HG03108 (cell line): ENCODE results near the gene ATL2.
"Not testable (repeated sequence)": the region's sequence is repeated elsewhere in the genome, so short reads cannot be mapped to it uniquely, and the experiment has no call there.

Experiments
- ATAC-seq: cut with Tn5 transposase; IDR thresholded peaks from one replicate; pipeline ENCODE4 v1.9.1; 2021; ENCODE audit warnings: moderate library complexity; ENCODE audit not compliant: unreplicated experiment

ATL2 gene

DNA sequence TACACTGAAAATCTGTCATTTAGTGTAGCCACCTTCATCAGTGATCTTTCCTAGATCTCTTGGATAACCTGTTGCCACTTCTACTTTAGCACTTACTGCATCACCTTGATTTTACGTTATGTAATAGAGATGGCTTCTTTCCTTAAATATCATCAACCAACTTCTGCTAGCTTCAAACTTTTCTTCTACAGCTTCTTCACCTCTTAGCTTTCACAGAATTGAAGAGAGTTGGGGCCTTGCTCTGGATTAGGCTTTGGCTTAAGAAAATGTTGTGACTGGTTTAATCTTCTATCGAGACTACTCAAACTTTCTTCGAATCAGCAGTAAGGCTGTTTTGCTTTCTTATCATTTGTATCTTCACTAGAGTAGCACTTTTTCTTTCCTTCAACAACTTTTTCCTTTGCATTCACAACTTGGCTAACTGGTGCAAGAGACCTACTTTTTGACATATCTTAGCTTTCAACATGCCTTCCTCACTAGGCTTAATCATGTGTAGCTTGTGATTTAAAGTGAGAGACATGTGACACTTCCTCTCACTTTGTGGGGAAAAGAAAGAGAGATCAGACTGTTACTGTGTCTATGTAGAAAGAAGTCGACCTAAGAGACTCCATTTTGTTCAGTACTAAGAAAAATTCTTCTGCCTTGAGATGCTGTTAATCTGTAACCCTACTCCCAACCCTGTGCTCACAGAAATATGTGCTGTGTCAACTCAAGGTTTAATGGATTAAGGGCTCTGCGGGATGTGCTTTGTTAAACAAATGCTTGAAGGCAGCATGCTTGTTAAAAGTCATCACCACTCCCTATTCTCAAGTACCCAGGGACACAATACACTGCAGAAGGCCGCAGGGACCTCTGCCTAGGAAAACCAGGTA lies 99.6 kb downstream of the ATL2 start:
- ATAC-seq = no peak

DNA sequence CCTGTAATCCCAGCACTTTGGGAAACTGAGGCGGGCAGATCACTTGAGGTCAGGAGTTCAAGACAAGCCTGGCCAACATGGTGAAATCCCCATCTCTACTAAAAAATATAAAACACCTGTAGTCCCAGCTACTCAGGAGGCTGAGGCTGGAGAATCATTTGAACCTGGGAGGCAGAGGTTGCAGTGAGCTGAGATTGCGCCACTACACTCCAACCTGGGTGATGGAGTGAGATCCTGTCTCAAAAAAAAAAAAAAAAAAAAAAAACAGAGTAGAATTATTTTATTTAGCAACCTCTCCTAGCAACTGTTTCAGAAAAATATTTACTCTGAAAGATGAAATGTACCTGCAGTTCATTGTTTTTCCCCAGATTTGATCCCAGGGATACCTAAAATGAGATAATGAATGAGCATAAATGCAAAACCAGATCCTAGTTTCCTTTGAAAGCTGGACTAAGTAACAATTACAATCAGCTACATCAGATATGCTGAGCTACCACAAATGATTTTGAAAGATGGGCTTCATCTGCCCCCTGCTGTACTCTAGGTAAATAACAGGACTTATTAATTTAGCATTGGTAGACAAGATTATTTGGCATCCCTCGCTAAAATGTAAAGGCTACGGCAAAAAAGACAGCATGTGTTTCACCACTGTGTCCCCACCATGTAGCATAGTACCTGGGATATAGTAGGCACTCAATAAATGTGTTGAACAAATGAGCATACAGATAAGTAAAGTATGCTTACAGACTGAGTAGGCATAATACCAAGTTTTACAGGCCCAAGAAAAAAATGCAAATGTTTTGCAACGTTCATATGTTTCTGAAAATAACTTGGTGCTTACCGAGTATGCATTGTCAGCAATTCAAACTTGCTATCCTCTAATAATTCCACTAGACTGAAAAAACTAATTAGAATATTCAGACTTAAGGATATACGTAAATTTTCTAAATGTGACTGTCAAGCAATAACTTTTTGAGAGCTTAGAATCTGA lies 102.5 kb downstream of the ATL2 start:
- no peak for ATAC-seq

DNA sequence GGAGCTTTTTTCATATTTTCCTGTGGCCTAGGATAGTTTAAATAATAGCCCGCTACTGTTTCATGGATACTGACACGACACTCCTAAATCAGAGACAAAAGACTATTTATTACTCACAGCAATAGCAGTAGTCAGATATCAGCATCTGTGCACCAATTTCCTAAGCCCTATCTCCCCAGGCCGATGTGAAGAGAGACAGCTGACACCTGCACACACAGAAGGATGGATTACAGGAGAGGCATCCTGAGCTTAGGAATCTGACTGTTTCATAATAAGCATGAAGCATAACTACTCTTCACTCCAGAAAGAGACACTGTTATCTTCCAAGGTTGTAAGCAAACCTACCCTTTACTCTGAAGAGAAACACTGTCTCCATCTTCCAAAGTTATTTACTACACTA lies 105.4 kb downstream of the ATL2 start:
- no peak for ATAC-seq

DNA sequence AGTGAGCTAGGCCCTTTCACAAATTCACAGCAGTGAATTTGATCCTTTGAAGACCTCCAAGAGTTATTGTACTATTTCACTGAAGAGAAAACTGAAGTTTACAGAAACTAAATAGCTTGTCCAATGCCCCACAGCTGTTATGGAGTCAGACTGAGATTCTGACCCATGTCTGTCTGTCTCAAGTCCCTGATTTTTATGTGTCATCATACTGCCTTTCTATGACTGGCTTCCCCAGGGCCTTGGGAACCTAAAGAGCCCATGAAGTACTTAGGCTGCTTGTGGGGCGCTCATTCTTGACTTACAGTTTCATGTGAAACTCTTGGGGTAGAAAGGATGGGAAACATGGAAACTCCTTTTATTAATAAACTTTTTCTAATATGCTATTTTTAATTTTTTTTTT lies 107.7 kb downstream of the ATL2 start:
- ATAC-seq = no peak

DNA sequence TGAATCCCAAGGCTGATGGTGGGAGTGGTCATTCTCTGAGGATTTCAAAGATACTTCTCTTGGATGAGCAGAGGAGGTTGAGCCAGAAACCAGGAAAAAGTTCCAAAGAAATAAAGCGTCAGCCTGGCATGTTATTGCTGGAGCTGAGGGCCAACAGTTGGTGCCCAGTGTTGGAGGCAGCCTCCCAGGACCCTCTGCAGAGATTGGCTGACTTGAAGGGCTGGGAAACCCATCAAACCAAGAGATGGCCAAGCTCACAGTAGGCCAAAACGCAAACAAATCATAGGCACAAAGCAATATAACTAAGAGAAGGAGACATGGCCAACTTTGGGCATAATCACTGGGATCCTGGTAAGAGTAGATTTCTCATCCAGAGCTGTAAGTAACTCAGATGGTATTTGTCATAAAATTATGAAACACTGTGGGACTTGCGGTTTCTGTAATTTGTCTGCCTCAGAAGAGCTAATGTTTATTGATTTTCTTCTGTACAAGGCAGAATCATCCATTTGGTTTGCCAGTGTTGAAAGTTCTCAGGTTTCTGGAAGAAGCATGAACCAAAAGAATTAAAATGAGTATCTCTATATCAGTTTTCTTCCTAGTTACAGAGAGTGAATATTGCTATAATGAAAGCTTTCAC lies 108.3 kb downstream of the ATL2 start:
- no peak for ATAC-seq

DNA sequence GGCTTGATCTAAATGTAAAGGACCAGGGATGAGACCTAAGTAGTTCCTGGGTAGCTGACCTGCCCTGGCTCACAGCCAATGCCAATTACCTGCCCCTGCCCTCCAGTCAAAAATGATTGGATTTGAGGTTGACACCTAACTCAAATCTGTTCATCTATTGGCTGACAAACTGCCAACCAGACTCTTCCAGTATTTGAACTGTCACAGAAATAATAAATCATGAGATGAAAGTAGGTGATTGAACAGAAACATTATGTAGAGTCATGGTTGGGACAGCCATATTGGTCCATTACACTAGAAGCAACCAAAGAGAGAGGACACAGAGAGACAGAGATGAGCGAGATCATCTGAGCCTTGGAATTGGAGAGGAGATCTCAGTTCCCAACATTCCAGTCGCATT lies 109.1 kb downstream of the ATL2 start:
- no peak for ATAC-seq

DNA sequence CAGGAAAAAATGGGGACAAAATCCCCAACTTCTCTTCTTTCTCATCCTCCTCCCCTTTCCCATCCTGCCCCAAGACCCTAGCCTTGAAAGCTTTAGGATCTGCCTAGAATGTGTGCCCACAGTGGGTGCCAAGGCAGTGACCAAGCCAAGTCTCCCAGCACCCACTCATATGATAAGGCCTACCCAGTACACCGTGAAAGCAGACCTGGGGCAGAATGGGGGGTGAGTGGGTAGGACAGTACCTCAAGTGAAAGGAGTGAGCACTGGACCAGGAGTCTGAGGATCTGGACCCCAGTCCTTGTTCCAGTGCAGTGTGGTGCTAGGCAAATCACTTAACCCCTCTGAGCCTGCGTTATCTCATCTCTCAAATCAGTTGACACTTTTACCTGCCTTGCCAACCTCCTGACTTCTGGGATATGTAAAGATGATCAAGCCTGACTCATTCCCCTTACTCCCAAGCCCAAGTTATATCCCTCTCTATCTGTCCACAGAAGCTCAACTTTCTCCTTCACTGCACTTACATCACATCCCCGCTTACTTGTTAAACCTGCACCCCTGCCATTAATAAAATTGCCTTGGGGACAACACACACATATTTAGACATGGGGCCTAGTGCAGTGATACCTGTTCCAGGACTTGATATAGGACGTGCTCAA lies 109.7 kb downstream of the ATL2 start:
- no peak for ATAC-seq

DNA sequence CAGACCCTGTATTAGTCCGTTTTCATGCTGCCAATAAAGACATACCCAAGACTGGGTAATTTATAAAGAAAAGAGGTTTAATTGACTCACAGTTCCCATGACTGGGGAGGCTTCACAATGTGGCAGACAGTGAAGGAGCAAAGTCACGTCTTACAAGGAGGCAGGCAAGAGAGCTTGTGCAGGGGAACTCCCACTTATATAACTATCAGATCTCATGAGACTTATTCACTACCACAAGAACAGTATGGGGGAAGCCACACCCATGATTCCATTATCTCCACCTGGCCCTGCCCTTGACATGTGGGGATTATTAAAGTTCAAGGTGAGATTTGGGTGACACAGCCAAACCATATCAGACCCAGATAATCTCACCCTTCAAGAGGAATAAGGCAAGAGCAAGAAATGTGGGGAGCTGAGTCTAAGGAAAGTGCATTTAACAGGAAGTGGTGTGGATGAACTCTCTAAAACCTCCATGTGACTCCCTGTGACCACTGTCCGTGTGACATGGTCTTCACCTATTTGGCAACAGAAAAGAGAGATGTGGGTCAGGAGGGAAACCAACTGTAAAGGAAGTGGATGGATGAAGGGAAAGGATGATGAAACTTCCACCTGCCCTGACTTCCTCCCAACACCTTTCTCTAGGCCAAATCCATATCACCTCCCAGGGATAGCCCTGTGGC lies 110.6 kb downstream of the ATL2 start:
- no peak for ATAC-seq

DNA sequence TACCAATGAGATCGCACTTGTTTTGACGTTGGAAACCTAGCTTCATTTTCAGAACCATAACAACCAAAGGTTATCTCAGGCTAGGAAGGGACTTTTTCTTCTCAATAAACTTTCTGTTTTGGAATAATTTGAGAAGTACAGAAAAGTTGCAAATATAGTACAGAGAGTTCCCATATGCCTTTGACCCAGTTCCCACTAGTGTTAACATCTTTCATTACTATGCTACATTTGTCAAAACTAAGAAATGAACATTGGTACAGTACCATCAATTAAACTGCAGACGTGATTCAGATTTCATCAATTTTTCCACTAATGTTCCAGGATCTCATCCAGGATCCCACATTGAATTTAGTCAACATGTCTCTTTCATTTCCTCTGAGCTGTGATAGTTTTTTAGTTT lies 111.6 kb downstream of the ATL2 start:
- ATAC-seq = no peak

DNA sequence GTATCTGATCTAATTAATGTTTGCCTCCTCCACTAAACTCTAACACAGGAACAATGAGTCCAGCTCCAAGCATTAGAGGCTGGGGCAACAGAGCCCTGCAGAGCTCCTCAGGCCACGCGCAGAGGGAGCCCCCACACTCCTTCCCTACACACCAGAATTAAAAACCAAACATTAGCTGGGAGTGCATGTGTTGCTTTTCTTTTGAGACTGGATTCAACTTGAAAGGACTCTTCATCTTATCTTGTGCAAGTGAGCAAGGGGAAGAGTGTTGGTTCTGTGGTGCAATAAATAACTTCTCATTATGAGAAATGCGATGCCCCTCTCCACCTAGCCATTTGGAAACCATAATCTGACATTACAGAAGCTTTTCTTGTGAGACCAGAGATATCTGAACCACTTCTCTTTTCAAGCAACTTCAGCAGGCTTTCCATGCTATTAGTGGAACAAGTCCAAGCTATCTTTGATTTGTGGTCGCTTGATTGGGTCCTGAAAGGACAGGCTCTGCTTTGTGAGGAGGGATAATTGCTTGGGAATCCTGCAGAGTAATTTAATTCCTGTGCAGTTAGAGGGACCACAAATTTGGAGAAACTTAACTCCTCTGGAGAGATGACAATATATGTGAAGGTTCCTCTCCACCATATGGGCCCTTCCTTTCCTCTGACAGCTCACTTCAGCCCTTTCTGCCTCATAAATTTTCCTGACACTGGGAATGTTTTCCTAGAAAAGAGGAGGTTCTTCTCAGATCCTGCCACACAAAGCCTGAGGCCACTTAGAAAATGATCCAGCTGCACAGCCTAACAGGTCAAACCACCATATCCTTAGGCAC lies 112.5 kb downstream of the ATL2 start:
- ATAC-seq = no peak

DNA sequence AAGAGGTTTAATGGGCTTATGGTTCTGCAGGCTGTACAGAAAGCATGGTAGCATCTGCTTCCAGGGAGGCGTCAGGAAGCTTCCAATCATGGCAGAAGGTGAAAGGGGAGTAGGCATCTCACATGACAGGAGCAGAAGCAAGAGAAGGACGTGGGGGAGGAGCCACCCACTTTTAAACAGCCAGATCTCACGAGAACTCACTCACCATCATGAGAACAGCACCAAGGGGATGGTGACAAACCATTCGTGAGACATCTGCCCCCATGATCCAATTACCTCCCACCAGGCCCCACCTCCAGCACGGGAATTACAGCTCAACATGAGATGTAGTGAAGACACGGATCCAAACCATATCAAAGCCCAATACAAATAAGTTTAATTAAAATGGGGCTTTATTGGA lies 113.8 kb downstream of the ATL2 start:
- ATAC-seq = no peak

DNA sequence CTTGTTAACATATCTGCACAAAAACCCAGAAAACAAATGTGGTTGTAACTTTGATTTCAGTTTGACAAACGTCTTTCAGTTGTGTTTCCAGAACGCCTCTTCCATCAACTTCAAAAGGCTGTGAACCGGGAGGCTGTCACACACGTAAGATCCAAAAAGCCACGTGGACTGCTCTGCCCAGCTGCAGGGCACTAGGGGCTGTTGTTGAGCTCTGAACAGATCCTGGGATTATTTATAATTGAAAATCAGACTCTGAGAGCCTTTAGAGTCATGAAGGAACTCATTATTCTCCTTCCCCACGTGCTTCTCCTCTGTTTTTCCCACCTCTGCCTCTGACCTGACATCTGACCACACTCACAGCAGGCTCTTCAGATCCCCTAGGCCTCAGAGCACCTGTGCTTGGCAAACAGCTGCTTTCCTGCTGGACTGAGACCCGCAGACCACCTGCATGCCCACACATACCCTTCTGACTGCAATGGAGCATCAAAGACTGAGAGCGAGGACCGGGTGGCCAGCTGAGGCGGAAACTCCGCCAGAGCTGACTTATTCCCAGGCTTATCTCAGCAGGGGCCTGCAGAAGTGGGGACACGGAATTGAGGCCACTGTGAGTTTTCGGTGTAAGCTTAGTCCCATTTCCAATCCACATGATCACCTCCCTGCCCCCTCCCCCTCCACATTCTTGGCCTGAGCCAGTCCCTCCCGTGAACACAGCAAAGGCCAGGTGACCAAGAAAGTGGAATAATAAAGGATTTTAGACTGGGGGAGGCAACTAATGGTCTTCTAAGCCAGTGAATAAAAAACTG lies 114.8 kb downstream of the ATL2 start:
- ATAC-seq = no peak

DNA sequence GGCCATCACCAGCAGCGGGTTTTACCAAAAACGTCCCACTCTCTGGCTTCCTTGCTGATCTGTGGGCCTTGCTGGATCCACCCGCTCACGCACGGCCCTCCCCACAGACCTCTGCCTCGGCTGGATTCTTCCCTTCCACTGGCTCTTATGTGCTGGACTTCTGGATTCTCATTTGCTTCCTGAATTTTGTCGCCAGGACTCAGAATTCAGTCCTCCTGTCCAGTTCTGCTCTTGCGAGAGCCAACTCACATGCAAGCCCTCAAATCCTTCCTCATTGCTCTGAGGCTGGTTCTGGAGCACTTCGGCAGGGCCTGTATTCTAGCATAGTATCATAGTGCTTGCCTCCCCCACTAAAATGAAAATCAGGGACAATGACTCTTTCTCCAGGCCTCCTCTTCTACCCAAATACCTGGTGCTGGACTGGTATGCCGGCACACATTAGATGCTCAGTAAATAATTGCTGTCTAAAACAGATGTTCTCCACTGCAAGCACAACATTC lies 115.5 kb downstream of the ATL2 start:
- ATAC-seq = no peak

DNA sequence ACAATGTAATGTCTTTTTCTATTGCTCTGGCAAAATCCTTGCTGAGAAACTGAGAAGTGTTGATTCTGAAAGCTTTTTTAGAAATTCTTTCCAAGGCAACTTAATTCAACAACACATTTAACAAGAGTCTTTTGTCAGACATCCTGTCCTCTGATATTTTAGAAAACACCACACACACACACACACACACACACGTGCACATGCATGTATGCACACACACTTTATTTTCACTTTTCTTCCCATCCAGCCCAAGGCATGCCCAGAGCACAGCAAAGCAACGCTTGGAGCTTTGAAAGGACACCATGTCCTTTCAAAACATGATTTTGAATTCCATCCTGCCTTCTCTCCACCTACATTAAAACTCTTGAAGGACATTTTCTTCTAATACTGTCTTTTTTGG lies 116.1 kb downstream of the ATL2 start:
- ATAC-seq = no peak

DNA sequence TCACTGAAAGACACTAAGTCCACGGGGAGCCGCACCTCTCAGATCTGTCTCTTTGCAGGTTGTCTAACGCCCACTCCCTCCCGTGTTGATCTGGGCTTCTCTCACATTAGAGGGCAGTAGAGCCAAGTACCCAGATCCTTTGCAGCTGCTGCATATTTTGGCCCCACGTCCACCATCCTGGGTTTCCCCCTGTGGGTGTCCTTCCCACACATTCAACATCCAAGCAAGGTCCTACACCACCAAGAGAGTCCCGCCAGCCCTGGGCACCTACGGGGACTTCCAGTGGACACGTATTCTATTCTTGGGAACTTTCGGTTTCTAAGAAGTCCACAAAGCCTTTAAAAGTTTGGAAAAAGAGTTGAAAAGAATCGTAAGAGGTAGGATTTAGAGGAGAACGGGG lies 116.6 kb downstream of the ATL2 start:
- no peak for ATAC-seq

DNA sequence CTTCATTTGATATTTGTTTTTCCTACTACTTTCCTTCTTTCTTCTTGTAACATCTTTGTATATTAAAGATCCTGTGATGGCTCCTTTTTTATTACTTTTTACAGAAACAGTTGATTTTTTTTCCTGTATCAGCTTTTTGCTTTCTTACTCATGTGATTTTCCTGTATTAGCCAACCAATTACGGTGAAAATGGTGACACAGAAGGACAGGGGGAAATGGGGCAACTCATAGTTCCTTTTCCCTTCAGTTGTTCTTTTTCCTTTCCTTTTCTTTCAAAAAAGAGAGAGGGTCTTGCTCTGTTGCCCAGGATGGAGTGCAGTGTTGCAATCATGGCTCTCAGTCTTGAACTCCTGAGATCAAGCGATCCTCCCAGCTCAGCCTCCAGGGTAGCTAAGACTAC lies 117.8 kb downstream of the ATL2 start:
- ATAC-seq = no peak

DNA sequence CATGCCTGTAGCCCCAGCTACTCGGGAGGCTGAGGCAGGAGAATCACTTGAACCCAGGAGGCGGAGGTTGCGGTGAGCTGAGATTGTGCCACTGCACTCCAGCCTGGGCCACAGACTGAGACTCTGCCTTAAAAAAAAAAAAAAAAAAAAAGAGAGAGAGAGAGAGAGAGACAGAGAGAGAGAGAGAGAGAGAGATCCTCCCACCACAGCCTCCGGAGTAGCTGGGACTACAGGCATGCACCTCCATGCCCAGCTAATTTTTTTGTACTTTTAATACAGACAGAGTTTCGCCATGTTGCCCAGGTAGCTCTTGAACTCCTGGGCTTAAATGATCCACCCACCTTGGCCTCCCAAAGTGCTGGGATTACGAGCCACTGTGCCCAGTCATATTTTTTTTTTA lies 119.4 kb downstream of the ATL2 start:
- not testable (repeated sequence) for ATAC-seq

DNA sequence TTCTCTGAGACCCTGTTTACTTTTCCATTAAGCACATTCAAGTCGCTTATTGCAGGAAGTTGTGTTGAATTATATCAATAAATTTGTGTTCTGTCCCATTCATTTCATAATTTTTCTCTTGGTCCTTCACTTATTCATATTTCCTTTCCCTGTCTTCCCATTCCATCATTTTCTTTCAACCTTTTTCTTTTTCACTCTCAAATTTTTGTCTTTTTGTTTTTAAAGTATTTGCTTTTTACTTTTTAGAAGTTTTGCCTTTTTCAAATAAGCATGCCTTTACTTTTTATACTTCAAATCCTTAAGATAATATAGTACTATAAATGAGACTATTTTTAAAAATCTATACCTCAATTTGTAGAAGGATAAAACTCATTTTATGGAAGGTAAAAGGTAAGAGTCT lies 120.5 kb downstream of the ATL2 start:
- ATAC-seq = no peak
